GM13976 (cell line): Measurements from ENCODE around the gene RPS6KA1.

Source experiments
- DNase-seq: peaks from one replicate; pipeline ENCODE4 v3.0.0; 2012; ENCODE audit warnings: low spot score
- in situ Hi-C: fragments of 300-500 bp; cut with MboI; formaldehyde crosslinking; loops from one replicate; pipeline ENCODE4 v1.12.0; 2022; ENCODE audit warnings: low sequenced_read_pairs, mixed read lengths, inconsistent platforms; ENCODE audit not compliant: unreplicated experiment
- TF ChIP-seq, protein P1 (sequence below): IDR thresholded peaks from 2 replicates; pipeline ENCODE4 v1.5.1; 2012; ENCODE audit warnings: borderline replicate concordance, mild to moderate bottlenecking; ENCODE audit not compliant: insufficient read depth; ENCODE audit errors: extremely low read depth, missing control alignments, control extremely low read depth

Gene RPS6KA1

DNA sequence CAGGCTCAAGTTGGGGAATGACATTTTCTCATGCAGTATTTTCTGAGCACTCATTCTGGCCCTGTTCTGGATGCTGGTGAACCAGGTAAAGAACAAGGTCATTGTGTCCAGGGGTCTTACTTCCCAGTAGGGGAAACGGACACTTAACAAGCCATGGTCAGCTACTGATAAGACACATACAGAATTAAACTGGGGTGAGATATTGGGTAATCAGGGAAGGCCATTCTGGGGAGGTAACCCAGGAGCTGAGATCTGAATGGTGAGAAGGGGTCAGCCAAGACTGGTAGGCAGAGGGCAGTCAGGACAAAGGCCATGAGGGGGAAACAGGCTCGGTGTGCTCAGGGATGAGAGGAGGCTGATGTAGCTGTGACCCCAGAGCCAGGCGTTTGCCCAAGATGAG lies 45.8 kb downstream of the RPS6KA1 start:
- no peak for DNase-seq
- TF ChIP-seq, protein P1, sequence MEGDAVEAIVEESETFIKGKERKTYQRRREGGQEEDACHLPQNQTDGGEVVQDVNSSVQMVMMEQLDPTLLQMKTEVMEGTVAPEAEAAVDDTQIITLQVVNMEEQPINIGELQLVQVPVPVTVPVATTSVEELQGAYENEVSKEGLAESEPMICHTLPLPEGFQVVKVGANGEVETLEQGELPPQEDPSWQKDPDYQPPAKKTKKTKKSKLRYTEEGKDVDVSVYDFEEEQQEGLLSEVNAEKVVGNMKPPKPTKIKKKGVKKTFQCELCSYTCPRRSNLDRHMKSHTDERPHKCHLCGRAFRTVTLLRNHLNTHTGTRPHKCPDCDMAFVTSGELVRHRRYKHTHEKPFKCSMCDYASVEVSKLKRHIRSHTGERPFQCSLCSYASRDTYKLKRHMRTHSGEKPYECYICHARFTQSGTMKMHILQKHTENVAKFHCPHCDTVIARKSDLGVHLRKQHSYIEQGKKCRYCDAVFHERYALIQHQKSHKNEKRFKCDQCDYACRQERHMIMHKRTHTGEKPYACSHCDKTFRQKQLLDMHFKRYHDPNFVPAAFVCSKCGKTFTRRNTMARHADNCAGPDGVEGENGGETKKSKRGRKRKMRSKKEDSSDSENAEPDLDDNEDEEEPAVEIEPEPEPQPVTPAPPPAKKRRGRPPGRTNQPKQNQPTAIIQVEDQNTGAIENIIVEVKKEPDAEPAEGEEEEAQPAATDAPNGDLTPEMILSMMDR, result no peak
- in situ Hi-C loops, result no loop called here

DNA sequence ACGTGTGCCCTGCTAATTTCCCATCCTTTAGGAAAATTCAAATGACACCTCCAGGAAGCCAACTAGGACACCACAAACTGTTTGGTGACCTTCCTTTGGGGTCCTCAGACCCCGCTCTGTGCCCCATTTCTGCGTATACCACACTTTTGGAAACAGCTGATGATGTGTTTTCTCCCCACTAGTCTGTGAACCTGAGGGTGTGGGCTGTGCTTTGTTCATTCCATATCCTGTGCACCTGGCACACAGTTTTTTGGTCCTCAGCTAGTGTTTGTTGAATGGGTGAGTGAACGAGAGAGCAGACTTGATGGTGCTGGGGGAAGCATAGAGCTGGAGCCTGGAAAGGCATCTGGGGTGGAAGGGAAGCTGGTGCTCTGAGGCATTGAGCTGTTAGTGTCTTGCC lies 48.6 kb downstream of the RPS6KA1 start:
- TF ChIP-seq, protein P1, result no peak
- no peak for DNase-seq
- in situ Hi-C loops, result no loop called here

DNA sequence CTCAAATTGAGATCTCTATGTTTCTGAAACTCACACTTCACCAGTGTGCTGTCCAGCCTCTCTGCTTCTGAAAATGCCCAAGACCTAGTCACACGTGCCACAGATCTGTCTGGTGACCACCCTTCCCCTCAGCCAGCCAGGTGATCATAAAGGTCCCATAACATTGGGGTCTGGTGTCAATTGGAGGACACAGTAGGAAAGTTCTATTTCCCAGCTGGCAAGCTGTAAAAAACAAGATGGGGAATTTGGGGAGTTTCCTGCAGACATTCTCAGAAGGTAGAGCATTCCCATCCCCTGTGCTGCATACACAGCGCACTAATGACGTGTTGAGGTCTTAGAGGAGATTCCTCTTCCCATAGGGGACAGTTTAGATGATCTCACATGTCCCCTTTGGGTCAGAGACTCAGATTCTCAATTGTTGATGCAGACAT lies 50.1 kb downstream of the RPS6KA1 start:
- no peak for DNase-seq
- TF ChIP-seq, protein P1, result no peak
- in situ Hi-C loops, result no loop called here

DNA sequence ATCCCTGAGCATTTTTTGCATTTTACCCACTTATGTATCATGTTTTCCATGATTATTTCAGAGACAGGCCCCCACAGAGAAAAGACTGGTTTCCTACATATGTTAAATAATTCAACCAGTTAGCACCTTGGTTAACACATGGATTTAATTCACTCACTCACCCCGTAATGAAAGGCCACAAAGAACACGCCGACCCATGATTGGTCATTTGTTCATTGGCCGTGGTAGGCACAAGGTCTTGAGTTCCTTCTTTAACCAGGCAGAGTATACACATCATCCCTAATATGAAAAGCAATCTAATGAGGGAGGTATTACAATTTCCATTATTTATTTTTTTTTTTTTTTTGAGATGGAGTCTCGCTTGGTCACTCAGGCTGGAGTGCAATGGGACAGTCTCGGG lies 50.6 kb downstream of the RPS6KA1 start:
- in situ Hi-C loops, result no loop called here
- TF ChIP-seq, protein P1, result no peak
- DNase-seq, result no peak

DNA sequence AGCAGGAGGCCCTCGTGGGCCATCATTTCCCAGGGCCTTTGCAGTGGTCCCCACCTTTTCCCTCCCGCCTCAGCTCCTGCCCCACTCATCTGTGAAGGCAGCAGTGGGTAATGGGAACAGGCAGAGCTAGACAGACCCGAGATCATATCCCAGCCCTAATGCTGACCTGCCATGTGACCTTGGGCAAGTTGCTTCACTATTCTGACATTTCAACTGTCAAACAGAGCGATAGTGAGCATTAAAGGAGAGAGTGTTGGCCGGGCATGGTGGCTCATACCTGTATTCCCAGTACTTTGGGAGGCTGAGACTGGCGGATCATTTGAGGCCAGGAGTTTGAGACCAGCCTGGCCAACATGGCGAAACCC lies 51.7 kb downstream of the RPS6KA1 start:
- no peak for DNase-seq
- TF ChIP-seq, protein P1, result no peak
- in situ Hi-C loops, result no loop called here

DNA sequence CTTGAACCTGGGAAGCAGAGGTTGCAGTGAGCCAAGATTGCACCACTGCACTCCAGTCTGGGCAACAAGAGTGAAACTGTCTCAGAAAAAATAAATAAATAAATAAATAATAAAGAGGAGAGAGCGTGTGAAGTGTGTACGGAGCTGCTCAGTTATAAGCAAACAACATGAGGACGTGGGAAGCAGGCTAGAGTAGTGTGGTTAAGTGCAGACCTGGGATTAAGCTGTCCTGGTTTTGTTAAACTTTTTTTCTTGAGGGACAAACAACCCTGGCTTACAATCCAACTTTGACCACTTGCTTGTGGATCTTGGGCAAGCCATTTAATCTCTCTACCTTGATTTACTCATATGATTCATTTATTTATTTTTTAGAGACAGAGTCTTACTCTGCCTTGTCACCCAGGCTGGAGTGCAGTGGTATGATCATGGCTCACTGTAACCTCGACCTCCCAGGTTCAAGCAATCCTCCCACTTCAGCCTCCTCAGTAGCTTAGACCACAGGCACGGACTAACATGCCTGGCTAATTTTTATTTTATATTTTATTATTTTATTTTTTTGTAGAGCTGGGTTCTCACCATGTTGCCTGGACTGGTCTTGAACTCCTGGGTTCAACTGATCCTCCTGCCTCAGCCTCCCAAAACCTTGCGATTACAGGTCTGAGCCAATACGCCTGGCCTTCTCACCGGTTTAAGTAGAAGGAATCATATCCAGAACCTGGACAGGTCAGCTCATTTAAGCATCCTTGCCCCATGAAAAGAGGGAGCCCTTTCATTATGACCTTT lies 52.7 kb downstream of the RPS6KA1 start:
- TF ChIP-seq, protein P1, result no peak
- no peak for DNase-seq
- in situ Hi-C loops, result no loop called here

DNA sequence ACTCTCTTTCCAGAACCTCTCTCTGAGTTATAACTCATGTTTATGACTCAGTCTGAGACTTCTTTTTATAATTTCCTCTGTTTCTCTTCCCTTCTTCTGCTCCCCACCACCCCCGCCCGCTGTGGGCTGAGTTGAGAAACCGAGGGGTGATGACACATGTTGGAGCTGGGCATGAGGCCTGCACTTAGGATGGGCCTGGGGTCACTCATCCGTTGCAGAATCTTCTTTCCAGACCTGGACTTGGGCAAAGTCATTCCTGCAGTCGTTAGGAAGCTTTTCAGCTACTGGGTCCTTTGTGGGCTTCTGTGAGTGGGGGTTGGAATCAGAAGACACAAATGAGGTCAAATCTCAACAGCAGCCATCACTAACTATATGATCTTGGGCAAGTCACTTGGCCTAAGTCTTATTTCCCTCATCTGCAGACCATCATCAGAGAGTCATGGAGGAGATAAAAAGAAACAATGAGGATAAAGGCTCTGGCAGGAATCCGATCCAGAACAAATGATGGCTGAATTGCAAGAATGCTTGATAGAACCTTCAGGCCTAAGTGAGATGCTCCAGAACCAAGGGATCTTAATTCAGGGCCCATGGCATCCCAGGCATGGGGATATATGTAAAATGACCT lies 53.4 kb downstream of the RPS6KA1 start:
- TF ChIP-seq, protein P1, result no peak
- DNase-seq, result peak; percentile 67
- in situ Hi-C loops, result no loop called here
